ENCODE measurements around the gene GPR156.
"Not testable (repeated sequence)": the region's sequence is repeated elsewhere in the genome, so short reads cannot be mapped to it uniquely, and the experiment has no call there.

The GPR156 gene

DNA sequence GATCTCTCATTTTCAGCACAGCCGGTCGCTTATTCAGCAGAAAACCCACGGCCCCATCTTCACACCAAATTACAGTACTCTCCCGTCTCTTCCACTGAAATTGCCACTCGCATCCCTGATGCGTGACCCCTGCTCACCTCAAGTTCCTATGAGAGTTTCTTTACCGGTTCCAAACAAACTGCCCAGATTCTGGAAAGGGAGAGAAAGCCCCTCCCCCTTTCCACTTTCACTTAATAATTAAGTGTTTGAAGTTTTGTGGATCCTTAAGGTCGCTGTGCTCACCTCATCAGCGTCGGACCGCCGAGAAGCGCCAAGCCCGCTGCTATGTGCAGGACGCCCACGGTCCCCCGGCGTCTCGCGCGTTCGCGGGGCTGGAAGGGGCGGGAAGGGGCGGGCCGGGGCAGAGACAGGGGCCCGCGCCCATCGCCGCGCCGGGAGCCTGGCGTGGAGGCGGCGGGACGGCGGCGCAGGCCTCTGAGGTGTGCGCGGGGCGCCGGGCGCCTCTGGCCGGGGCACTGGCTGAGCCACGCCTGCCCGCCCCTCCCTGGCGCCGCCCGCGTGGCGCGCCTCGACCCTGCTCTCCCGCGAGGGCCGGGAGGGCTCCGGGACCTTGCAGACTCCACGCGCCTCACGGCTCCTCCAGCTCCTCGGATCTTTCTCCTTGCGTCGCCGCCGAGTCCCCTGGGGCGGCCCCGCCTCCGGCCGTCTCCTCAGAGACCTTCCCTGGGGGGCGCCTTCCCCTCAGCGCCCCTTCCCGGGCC lies at the start of gene GPR156:
Gene GPR156, minus strand, starts transcription at position 476 of the 761 bp plus-strand sequence. CDS start 41,124 bp downstream, outside the sequence.
- no peak for DNase-seq

DNA sequence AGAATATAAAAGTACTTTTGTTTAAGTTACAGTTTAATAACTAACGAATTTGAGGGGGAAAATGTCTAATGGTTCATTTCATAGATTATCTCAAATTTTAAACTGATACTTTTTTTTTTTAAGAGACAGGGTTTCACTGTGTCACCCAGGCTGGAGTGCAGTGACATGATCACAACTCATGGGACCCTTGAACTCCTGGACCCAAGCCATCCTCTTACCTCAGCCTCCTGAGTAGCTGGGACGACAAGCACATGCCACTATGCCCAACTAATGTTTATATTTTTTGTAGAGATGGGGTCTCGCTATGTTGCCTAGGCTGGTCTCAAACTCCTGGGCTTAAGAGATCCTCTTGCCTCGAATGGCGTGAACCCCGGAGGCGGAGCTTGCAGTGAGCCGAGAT lies 47.6 kb upstream of the GPR156 start:
- DNase-seq = no peak

DNA sequence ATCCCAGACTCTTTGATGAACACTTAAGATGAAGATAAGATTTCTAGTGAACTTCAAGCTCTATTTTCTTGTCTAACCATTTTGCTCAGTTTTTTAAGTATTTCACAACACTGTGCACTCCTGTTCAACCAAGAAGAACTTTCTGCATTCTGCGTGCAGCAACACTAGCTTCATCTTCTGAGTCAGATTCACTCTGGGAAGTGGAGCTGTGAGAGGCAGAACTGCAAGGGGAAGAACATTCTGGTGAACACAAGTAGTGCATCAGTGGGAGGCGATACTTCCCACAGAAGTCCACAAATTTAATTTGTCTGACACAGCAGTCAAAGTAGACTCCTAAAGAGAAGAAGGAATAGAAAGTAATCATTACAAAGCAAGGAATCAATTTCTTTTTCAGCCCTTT lies 46.1 kb upstream of the GPR156 start:
- DNase-seq = no peak

DNA sequence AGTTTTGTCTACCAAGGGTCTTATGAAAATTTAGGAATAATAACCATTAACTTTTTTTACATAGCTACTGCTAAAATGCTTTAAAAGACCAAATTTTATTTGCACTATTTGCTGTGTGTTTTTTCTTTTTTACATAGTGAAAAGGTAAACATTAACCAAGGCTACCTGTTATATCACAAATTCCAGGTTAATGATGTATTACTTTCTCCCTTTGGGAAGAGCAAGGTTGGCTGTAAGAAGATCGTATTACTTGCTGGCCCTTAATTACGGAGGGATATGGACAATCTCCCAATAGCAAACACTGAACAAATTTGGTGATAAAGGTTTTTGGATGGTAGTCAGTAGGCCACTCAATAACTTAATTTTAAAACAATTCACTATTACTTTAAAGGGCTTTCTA lies 41.8 kb upstream of the GPR156 start:
- DNase-seq = no peak

DNA sequence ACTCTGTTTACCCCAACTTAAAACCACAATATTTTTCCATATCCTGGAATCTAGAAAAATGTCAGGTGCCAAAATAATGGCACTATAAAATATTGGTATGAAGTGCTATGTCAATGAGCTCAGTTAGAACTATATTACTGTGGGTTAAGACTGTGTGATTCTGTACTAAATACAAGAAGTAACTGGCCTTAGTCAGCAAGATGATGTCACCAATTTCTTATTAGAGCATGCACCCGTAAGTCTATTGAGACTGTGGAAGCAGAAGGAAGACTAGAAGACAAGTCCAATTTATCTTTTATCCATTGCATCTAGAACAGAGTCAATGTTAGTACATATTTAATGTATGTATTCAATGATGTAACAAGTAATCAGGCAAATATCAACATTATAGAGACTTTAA lies 39.2 kb upstream of the GPR156 start:
- no peak for DNase-seq

DNA sequence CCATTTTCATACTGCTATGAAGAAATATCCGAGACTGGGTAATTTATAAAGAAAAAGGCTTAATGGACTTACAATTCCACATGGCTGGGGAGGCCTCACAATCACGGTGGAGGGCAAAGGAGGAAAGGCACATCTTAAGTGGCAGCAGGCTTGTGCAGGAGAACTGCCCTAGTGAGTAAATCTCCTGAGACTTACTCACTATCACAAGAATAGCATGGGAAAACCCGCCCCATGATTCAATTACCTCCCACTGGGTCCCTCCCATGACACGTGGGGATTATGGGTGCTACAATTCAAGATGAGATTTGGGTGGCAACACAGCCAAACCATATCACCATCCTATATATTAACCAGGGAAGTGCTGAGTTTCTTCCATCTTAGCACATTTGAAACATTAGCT lies 38.7 kb upstream of the GPR156 start:
- peak; percentile 21 to 34 for DNase-seq

DNA sequence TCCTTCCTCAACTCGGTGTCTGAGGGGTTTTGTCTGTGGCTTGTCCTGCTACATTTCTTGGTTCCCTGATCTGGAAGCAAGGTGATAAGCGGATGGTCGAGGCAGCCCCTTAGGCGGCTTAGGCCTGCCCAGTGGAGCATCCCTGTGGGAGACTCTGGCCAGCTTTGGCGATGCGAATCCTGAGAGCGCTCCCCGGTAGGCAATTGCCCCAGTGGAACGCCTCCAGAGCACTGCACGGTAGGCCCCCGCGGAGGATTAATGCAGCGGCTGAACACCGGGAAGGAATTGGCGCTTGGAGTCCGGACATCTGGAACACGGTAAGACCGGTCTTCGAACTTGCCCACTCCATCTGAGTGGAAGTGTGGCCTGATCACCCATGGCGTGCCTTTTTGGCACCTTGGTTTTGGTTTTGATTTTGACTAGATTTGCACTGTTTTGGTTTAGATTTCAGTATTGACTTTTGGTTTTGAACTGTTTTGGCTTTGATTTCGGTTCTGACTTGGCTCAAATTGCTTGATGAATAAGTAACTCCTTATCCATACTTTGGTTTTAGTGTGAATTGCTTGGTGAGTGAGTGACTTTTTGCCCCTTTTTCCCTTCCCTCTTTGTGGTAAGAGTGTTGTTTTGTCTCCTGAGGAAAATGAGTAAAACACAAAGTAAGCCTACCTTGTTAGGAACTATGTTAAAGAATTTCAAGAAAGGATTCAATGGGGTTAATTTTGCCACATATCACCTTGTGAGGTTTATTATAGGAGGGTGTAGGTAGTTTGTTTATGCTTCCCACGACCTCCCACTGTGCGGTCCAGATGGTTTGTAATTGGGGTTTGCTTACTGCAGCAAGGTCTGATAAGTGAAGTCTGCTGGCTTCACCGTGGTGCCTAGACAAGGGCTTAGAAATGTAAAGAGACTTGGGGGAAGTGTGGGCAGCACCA lies 27.1 kb upstream of the GPR156 start:
- no peak for DNase-seq

DNA sequence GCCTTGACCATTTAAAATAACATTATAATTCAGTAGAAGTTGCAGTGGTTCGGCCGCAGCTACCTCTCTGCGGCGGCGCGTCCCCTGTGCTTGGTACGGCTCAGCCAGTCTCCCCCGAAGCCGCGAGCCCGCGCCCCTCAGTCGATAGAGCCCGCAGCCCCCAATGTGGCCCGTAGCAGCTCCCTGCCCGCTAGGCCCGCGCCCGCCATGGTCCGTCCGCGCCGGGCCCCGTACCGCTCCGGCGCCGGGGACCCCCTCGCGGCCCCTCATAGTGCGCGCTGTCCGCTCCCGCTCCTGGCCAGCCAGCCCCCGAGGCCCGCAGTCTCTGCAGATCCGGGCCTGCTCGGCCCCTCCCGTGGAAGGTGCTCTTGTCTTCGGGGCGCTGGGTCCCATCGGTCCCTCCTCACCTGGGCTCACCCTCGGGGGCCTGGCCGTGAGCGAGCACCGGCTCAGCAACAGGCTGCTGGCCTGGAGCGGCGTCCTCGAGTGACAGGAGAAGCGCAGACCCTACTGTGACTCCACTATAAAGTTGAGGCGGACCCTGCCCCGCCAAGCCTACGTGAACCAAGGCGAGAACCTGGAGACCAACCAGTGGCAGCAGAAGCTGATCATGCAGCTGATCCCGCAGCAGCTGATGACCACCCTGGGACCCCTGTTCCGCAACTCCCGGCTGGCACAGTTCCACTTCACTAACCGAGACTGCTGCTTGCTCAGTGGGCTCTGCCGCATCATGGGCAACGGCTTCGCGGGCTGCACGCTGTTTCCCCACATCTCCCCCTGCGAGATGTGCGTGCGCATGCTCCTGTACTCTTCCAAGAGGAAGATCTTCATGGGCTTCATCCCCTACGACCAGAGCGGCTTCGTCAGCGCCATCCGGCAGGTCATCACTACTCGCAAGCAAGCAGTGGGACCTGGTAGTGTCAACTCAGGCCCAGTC lies 21.8 kb upstream of the GPR156 start:
- no peak for DNase-seq

DNA sequence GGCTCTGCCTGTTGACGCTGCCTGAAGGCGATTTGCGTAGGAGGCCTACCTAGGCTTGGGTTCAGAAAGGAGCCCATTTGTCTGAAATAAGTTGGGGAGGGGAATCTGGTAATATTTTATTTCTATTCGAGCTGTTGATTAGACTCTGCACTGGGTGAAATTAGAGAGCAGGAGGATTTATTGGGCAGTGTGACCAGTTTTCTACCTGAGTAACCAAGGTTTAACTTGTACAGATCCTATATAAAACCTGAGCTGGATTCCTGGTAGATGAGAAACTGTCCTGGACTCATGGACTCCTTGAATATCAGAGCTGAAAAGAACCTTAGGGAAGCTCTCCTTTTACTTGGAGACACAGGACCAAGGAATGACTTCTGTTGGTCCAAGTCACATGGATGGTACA lies 19.6 kb upstream of the GPR156 start:
- no peak for DNase-seq

DNA sequence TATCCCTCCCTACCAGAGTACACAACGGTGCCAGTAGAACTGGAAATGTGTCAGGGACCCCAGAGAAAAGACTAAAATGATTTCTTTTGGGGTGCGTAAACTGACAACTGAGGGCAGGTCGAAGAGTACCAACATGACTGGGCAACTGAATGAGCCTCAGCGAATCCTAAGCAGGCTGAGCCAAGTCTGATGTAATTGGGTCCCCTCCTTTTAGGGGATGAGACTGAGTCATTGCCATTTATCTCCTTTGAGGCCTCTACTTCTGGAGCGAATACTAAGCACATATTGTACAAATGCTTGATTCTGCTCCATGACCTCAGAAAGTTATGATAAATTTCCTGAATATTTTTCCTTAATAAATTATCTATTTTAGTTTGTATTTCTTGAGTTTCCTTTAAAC lies 17.3 kb upstream of the GPR156 start:
- no peak for DNase-seq

DNA sequence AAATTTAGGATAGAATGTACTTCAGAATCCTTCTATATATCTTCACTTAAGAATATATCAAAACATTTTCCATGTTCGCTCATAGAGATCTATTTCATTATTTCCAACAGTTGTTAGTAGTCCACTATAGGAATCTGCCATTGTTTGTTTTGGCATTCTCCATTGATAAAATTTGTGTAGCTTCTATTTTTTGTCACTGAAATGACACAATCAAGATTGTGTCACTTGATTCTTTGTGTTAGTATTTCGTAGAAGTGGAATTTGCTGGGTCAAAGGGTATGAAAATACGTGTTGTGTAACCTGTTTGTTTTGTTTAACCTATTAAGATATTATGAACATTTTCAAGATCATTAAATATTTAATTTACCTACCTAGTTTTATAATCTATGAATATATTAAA lies 15.9 kb upstream of the GPR156 start:
- DNase-seq = no peak

DNA sequence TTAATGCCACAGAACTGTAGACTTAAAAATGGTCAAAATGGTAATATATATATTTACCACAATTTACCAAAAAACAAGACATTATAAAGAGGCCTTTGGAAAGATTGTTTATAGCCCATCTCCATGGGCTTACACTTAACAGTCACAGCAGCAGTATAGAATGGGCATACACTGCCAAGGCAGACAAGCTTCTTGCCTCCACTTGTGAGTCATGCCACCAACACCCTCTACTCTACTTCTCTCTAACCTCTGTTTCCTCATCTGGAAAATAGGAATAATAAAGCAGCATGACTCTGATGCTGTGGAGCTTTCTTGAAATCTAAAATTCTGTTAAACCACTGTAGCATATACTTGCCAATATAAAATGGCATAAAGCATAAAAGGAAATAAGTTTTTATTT lies 14.4 kb upstream of the GPR156 start:
- no peak for DNase-seq

DNA sequence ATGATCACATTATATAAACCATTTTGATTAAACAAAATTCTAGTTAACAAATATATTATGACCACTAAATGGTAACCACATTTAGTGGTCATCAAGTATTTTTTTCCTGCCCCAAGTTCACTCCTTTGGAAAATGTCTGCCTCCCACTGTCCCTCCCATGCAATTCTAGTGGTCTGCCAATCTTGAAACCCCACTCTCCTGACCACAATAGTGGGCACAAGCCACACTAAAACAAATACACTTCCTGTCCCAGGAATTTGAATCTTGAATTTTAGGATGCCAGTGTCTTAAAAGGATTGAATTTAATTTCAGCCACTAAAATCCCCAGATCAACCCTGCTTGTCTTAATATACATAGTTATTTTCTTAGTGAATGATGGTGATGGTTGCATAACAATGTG lies 14.0 kb upstream of the GPR156 start:
- DNase-seq = no peak

DNA sequence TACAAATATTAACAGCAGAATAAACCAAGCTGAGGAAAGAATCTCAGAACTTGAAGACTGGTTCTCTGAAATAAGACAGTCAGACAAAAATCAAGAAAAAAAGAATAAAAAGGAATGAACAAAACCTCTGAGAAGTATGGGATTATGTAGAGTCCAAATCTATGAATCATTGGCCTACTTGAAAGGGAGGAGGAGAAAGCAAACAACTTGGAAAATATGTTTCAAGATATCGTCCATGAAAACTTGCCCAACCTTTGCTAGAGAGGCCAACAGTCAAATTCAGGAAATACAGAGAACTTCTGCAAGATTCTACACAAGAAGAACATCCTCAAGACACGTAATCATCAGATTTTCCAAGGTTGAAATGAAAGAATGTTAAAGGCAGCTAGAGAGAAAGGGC lies 6.5 kb upstream of the GPR156 start:
- DNase-seq = not testable (repeated sequence)

DNA sequence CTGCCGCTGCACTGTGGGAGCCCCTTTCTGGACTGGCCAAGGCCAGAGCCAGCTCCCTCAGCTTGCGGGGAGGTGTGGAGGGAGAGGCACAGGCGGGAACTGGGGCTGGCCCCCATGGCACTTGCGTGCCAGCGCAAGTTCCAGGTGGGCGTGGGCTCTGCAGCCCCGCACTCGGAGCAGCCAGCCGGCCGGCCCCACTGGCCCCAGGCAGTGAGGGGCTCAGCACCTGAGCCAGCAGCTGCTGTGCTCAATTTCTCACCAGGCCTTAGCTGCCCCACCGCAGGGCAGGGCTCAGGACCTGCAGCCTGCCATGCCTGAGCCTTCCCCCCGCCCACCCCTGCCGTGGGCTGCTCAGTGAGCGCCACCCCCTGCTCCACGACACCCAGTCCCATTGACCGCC lies 4.6 kb upstream of the GPR156 start:
- no peak for DNase-seq

DNA sequence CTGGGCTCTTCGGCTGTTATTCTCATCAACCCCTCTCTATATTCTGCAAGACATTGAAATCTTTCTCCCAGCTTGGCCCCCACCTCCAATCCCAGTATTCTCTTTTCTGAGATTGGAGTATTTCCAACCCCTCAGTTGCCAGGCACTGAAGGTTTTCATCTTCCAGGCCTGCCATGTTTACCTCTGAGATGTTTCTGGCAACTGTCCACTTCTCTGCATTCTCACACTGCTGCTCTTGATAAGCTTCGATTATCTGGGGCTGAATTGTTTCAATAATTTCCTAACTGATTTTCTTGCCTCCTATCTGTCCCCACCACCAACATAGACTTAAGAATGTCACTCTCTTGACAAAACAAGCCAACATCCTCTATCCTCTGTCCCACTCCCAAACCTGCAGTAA lies 1.4 kb upstream of the GPR156 start:
- DNase-seq = no peak

DNA sequence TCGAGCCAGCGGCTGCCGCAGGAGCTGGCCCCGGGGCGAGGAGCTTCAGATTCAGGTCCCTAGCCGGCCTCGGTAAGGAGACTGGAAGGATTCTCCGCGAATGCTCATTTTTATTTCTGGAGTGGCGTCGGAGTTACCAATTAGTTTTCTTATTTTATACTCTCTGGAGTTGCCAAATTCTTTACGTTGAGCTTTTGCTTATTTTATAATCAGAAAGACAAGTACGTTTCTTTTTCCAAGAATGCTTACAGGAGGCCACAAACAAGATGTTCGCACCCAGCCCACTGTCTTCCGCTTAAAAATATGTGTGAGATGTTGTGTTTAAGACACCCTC lies 453 bp upstream of the GPR156 start:
- DNase-seq = no peak

DNA sequence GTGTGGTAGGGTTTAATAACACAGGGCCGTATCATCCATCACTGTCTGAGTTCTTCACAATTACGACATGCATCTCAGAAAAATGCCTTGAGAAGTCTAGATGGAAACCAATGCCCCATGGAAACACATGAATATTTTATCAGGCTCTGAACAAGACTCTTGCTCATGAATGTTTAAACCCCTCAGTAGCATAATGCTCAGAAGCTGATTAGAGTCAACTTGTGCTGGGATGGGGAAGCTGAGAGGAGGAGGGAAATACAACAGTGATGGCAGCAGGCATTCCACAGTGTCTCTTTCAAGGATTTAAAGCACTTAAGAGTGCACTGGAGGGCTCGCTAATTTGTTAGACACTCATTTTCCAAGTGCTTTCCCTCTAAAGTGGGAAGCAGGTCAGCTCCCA lies 3.8 kb downstream of the GPR156 start:
- no peak for DNase-seq

DNA sequence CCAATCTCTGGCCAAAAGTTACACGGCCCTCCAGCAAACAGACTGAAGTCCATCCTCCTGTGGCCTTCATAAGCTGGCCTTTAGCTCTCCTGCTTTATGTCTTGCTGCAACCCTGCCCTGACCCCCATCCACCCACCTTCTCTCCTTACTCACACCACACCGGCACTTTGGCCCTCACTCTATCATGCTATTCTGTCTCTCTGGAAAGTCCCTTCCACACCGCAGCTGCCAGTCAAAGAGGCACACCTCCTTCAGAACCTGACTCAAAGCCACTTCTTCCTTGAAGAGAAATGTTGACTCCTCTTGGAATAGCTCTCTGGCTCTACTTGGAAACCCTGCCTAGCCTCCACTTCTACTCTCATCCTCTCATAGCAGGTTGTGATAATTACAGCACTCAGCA lies 4.5 kb downstream of the GPR156 start:
- DNase-seq = no peak

DNA sequence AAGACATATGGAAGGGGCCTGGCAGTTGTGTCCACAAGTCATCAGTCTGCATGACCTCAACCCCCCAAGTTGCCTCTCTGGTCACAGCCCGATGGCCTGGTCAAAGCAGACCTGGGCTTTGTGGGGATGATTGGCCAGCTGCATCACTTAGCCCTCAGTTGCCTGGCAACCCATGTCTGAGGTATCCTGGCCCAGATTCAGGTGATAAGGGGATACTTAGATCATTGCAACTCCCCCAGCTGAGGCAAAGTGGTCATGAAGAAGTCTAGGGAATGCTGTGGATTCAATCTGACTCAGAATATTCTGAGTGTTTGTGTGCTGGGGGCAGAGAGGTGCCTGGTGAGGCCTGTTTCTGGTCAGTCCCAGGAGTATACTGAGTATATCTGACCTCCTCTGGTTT lies 5.0 kb downstream of the GPR156 start:
- no peak for DNase-seq

DNA sequence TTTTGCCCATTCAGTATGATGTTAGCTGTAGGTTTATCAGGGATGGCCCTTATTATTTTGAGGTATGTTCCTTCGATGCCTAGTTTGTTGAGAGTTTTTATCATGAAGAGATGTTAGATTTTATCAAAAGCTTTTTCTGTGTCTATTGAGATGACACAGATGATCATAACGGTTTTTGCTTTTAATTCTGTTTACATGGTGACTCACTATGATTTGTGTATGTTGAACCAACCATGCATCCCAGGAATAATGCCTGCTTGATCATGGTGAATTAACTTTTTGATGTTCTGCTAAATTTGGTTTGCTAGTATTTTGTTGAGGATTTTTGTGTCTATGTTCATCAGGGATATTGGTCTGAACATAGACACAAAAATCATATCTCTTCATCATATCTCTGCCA lies 8.3 kb downstream of the GPR156 start:
- no peak for DNase-seq

DNA sequence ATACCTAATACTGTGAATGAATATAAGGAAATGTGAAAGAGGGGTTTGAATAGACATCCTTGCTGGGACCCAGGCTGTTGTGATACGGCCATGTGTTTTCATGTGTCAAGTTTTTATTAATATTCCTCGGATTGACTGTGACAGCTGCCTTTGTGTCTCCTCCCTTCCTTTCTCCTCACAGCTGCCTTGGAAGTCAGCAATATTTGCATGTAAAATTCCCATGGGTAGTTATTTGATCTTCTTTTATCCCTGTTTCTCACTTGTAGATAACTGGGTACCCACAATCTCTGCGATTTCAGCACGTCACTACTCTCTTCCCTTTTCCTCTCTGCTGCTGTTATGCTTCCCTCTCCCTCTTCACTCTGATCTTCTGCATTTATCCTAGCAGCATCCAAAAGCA lies 9.4 kb downstream of the GPR156 start:
- DNase-seq = no peak

DNA sequence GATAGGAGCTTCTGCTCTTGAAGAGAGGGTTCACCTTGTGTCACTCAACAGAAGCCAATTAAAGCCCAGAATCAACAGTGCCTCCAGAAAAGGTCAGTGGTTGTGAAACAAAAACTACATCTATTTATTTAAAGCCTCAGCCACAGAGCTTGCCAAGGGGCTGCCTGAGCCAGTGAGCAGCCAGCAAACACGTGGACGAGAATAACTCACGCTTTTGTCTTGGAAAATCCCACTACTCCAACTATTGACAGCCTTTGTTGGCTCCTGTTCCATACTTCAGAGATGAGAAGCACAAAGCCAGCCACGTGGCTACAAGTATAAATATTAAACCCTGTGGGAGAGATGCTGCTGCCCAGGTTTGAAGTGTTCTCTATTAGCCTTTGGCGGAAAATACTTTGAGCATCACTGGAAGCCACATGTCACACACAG lies 10.3 kb downstream of the GPR156 start:
- no peak for DNase-seq

Data from activated CD4-positive, alpha-beta T cell treated with anti-CD3 and anti-CD28 coated beads, Interleukin-2, amount 50 U/mL, for 48 hours (primary cell).